Natural killer cell treated with Interleukin-12 subunit alpha and Interleukin-12 subunit beta and Interleukin-15 and Interleukin-18, amount 100 ng/mL, for 72 hours (primary cell): ENCODE measurements around the gene FAM50A. TPM values are rescaled to one million over a fixed set of nuclear protein-coding genes. Genes with fewer than 3 reads are reported as not detected.
A peak's percentile ranks its signal among the peaks of the same experiment; 100 is the strongest.
"Not testable (repeated sequence)": the region's sequence is repeated elsewhere in the genome, so short reads cannot be mapped to it uniquely, and the experiment has no call there.

Experiments
- ATAC-seq, 2 donors: fragments of 150-1000 bp; cut with Tn5 transposase in 1 of 2; sonication (Bioruptor Pico), chemical (Tn5 transposase) in 1 of 2; 2 replicates each; pipeline ENCODE4 v1.10.0; 2021
- DNase-seq: peaks from one replicate; pipeline ENCODE4 v3.0.0; 2022; ENCODE audit warnings: low spot score
- H3K27ac Mint-ChIP-seq, 2 donors: 1 replicate in 1 of 2; 2 replicates in 1 of 2; pipeline ENCODE4 v1.8.0; 2022; ENCODE audit warnings: mixed read lengths in 2 of 2, mild to moderate bottlenecking in 1 of 2, moderate library complexity in 1 of 2
- H3K27me3 Mint-ChIP-seq, 2 donors: 1 replicate in 1 of 2; 2 replicates in 1 of 2; pipeline ENCODE4 v1.8.0; 2022; ENCODE audit warnings: mixed read lengths in 2 of 2
- H3K36me3 Mint-ChIP-seq: one replicate; pipeline ENCODE4 v1.8.0; 2022; ENCODE audit warnings: mixed read lengths
- H3K4me1 Mint-ChIP-seq, 2 donors: 1 replicate in 1 of 2; 2 replicates in 1 of 2; pipeline ENCODE4 v1.8.0; 2022; ENCODE audit warnings: low read depth in 2 of 2, mixed read lengths in 2 of 2, mild to moderate bottlenecking in 1 of 2
- H3K4me3 Mint-ChIP-seq: one replicate; pipeline ENCODE4 v1.8.0; 2022; ENCODE audit warnings: mixed read lengths
- H3K9me3 Mint-ChIP-seq: 2 replicates; pipeline ENCODE4 v1.8.0; 2022; ENCODE audit warnings: mixed read lengths
- total RNA-seq, 2 donors: library from RNA; stranded (reverse); gene quantifications; one replicate each; pipeline ENCODE4 v1.2.3, GENCODE V29; 2022

Gene FAM50A
- 100 to 1,000 TPM in 1 of 2 donors, 10 to 100 TPM in 1; 75.2 to 108 TPM for total RNA-seq

GRCh38 chrX:154443992-154444754, at the start of gene FAM50A:
Gene FAM50A (plus strand): TSS chrX:154444141. CDS start chrX:154444236, 95 bp downstream.
- H3K27me3 Mint-ChIP-seq: no peaks in the 10 kb centered on the region

DNA sequence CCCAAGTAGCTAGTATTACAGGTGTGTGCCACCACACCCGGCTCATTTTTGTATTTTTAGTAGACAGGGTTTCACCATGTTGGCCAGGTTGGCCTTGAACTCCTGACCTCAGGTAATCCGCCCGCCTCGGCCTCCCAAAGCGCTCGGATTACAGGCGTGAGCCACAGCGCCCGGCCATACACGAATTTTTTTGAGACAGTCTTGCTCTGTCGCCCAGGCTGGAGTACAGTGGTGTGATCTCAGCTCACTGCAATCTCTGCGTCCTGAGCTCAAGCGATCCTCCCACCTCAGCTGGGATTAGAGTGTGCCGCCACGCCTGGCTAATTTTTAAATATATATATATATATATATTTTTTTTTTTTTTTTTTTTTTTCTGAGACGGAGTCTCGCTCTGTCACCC, 47.6 kb upstream of the FAM50A start:
- not testable (repeated sequence) for H3K9me3 Mint-ChIP-seq, H3K27ac Mint-ChIP-seq, H3K4me3 Mint-ChIP-seq, ATAC-seq, DNase-seq, H3K27me3 Mint-ChIP-seq
- peaks cover 8 to 21% of the 10 kb centered on the region in 2 donors for H3K4me1 Mint-ChIP-seq
- peaks cover 16% of the 10 kb centered on the region for H3K36me3 Mint-ChIP-seq

More at GRCh38 chrX:154443992-154444754, at the start of gene FAM50A:
- peak; percentile 93 to 94 for ATAC-seq
- H3K27ac Mint-ChIP-seq: peak within 1 kb of the TSS; percentile 43 to 48
- no peaks in the 10 kb centered on the region for H3K9me3 Mint-ChIP-seq
- peak within 1 kb of the TSS; percentile 71 for H3K4me3 Mint-ChIP-seq
- no peaks in the 10 kb centered on the region for H3K36me3 Mint-ChIP-seq
- peaks cover 0 to 15% of the 10 kb centered on the region in 2 donors for H3K4me1 Mint-ChIP-seq
- peak; percentile 84 for DNase-seq

DNA sequence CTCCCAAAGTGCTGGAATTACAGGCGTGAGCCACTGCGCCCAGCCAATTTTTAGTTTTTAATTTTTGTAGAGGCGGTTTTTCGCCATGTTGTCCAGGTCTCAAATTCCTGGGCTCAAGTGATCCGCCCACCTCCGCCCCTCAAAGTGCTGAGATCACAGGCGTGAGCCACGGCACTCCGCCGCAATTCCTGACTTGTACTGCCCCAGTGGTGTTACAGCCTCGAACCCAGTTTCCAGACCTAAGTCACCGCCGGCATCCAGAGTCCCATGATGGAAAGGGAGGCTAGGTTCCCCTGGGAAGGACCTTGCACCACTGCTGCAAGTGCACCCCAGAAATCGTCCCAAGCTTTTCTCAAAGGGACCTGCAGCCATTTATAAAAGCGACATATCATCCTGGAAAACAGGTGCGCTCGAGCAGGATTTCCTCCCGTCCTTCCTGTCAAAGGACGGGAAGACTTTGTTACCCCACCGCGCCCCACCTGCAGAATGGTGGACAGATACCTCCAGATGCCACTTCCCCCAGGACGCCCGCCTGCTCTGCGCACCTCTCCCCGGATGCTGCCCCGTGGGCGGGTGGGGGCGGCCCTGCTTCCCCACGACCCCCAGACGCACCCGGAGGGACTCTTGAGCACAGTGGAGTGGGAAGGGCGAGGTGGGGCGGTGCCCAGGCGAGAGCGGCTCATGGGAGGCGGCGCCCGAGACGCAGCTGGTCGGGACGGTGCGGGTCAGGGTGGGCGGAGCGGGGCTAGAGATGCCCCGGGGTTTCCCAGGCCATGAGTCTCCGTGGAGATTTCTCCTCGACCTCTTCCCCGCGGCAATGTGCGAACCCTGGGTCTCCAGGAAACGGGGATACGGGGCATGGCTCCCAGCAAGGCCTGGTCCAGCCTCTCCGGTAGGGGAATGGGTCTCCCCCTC, 46.7 kb upstream of the FAM50A start:
- H3K27ac Mint-ChIP-seq: peak overlapping the region; percentile 96 to 98
- H3K27me3 Mint-ChIP-seq: no peaks in the 10 kb centered on the region
- H3K4me3 Mint-ChIP-seq: peak overlapping the region; percentile 96
- peak; percentile 77 to 81 for ATAC-seq
- H3K36me3 Mint-ChIP-seq: peaks cover 16% of the 10 kb centered on the region
- DNase-seq: peak; percentile 86
- H3K9me3 Mint-ChIP-seq: no peaks in the 10 kb centered on the region
- peaks cover 8 to 21% of the 10 kb centered on the region in 2 donors for H3K4me1 Mint-ChIP-seq

- no peaks in the 10 kb centered on the region for H3K9me3 Mint-ChIP-seq
- peak within 1 kb of the TSS; percentile 96 to 98 for H3K27ac Mint-ChIP-seq
- H3K27me3 Mint-ChIP-seq: no peaks in the 10 kb centered on the region
- ATAC-seq (peak; percentile 90 to 91), DNase-seq (peak; percentile 94)
- H3K4me3 Mint-ChIP-seq: peak within 1 kb of the TSS; percentile 96
- peaks cover 8 to 21% of the 10 kb centered on the region in 2 donors for H3K4me1 Mint-ChIP-seq
- peaks cover 16% of the 10 kb centered on the region for H3K36me3 Mint-ChIP-seq
Observed at GRCh38 chrX:154397888-154398667, 45.9 kb upstream of the FAM50A start, which contains the start of gene RPL10. Gene RPL10 (plus strand): TSS chrX:154398377. CDS start chrX:154398520, 143 bp downstream.

DNA sequence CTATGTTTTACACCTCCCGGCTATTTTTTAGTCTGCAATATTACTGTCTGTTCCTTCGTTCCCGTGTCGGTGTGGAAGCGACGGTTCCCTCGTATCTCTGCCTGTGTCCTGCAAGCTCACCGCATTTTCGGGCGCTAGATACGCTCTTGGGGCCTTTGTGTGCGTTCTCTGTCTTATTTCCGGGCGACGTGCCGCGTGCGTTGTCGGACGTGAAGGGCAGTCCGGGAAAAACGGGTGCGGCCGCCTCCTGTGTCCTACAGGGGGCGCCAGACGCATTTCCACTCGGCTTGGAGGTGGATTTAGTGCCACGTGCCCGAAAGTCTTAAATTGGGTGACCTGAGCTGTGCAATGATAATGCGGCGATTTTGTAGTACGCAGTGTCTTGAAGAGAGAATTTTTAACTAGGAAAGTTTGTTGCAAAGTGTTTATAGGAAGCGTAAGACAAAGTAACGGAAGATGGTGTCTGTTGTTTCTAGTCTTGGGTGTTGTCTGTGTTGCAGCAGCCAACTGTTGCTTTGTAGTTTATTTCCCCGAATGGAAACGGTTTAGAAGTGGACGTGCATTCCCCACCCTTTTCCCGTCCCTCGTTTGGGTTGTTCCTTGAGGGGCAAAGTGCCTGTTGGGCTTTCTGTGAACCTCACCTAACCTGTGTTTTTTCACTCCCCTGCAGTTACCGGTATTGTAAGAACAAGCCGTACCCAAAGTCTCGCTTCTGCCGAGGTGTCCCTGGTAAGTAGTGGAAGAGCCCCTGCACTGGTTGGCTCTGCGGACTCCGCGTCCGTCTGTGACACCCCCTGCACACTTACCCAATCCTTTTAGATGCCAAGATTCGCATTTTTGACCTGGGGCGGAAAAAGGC, 45.0 kb upstream of the FAM50A start:
- Mint-ChIP-seq H3K4me3 (peak overlapping the region; percentile 96), H3K4me1 (peaks cover 8 to 21% of the 10 kb centered on the region in 2 donors), H3K27me3 (peaks cover 0 to 5% of the 10 kb centered on the region in 2 donors), H3K36me3 (peaks cover 16% of the 10 kb centered on the region), H3K9me3 (no peaks in the 10 kb centered on the region), H3K27ac (peak overlapping the region; percentile 96 to 98)
- ATAC-seq (peak; percentile 45 to 48), DNase-seq (peak; percentile 86)

GRCh38 chrX:154399527-154400368, 44.2 kb upstream of the FAM50A start:
- Mint-ChIP-seq H3K27ac (peak overlapping the region; percentile 96 to 98), H3K4me3 (peak overlapping the region; percentile 96), H3K36me3 (peaks cover 16% of the 10 kb centered on the region), H3K27me3 (peaks cover 0 to 5% of the 10 kb centered on the region in 2 donors), H3K4me1 (peaks cover 8 to 21% of the 10 kb centered on the region in 2 donors), H3K9me3 (no peaks in the 10 kb centered on the region)
- DNase-seq (no peak), ATAC-seq (no peak)

- H3K9me3 Mint-ChIP-seq, DNase-seq, ATAC-seq, H3K27me3 Mint-ChIP-seq: not testable (repeated sequence)
- peak overlapping the region; percentile 96 for H3K4me3 Mint-ChIP-seq
- H3K36me3 Mint-ChIP-seq: peaks cover 16% of the 10 kb centered on the region
- H3K4me1 Mint-ChIP-seq: peaks cover 8 to 21% of the 10 kb centered on the region in 2 donors
- H3K27ac Mint-ChIP-seq: peak overlapping the region; percentile 96 to 98
Observed at GRCh38 chrX:154400369-154400817, 43.5 kb upstream of the FAM50A start.

DNA sequence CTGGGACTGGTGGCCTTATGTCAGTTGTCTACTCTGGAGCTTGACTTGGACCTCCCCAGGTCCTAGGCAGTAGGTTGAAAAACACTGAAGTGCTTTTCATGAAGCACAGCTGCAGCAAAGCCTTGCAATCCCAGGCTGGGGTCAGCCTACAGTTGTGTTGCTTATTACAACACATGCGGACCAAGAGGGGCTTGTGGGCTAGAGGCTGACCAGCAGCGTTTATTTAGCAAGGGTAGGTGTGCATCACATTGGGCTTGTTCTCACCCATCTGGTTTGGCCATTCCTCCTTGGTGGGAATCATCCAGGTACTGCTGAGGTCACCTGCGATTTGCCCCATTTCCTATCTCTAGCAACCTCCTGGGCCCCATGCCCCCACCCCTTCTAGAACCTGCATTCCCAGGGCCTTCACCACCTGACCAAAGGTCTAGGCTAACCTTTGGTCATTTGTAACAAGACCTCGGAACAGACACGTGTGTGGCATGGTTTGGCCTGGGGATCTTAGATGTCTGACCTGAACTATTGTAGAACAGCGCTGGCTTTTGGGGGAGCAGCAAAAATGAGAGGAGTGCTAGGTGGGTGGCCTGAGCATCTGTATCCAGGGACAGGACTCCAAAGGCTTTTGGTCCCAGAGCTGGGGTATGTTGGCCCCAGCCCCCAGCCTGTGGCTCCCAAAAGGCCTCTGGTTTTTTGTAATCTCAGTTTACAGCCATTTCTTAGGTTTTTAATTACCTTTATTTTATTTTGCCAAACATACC, 42.7 kb upstream of the FAM50A start:
- peak overlapping the region; percentile 96 for H3K4me3 Mint-ChIP-seq
- ATAC-seq: no peak

GRCh38 chrX:154401918-154402621, 41.9 kb upstream of the FAM50A start:
- H3K4me3 Mint-ChIP-seq: no peak overlapping the region
- H3K36me3 Mint-ChIP-seq: peaks cover 16% of the 10 kb centered on the region
- DNase-seq (no peak), ATAC-seq (no peak)
- no peaks in the 10 kb centered on the region for H3K9me3 Mint-ChIP-seq
- H3K4me1 Mint-ChIP-seq: peaks cover 8 to 21% of the 10 kb centered on the region in 2 donors
- H3K27me3 Mint-ChIP-seq: peaks cover 0 to 5% of the 10 kb centered on the region in 2 donors
- no peak overlapping the region for H3K27ac Mint-ChIP-seq

More for the DNA sequence above, 42.7 kb upstream of the FAM50A start:
- H3K27me3 Mint-ChIP-seq: peaks cover 0 to 5% of the 10 kb centered on the region in 2 donors
- peaks cover 16% of the 10 kb centered on the region for H3K36me3 Mint-ChIP-seq
- H3K9me3 Mint-ChIP-seq: no peaks in the 10 kb centered on the region
- peak overlapping the region; percentile 96 to 98 for H3K27ac Mint-ChIP-seq
- H3K4me1 Mint-ChIP-seq: peaks cover 8 to 21% of the 10 kb centered on the region in 2 donors
- no peak for DNase-seq

- Mint-ChIP-seq H3K27ac (no peak overlapping the region), H3K4me3 (no peak overlapping the region), H3K36me3 (peaks cover 16% of the 10 kb centered on the region), H3K27me3 (peaks cover 0 to 5% of the 10 kb centered on the region in 2 donors), H3K4me1 (peaks cover 8 to 21% of the 10 kb centered on the region in 2 donors), H3K9me3 (no peaks in the 10 kb centered on the region)
- no peak for ATAC-seq
- DNase-seq: no peak
Observed at GRCh38 chrX:154402622-154403127, 41.3 kb upstream of the FAM50A start.
